ENCODE measurements around the gene DENND6B.
"Not testable (repeated sequence)": the region's sequence is repeated elsewhere in the genome, so short reads cannot be mapped to it uniquely, and the experiment has no call there.

The DENND6B gene

GRCh38 chr22:50337262-50338041 lies 10.6 kb upstream of the DENND6B start:
- no peak overlapping the region for H3K9ac ChIP-seq (ENCODE audit: low read length)
- no peak overlapping the region for H3K56ac ChIP-seq (ENCODE audit: low read length)
- peak overlapping the region; percentile 66 for H3K23ac ChIP-seq (ENCODE audit: low read length)
- H2BK120ac ChIP-seq (ENCODE audit: low read depth, low read length): no peak overlapping the region
- no peak overlapping the region for H3K18ac ChIP-seq (ENCODE audit: low read length)
- H3K4me2 ChIP-seq (ENCODE audit: low read length): no peak overlapping the region
- no peak overlapping the region for H3K4me3 ChIP-seq (ENCODE audit: low read length)
- H3K4me1 ChIP-seq (ENCODE audit: control insufficient read depth, low read depth, low read length): no peaks in the 10 kb centered on the region
- no peak overlapping the region for H2BK15ac ChIP-seq (replicated peaks; ENCODE audit: low read depth)
- H2AK5ac ChIP-seq (ENCODE audit: low read length): no peak overlapping the region
- no peaks in the 10 kb centered on the region for H3K36me3 ChIP-seq (ENCODE audit: control insufficient read depth, insufficient read depth, low read length)
- H3K27me3 ChIP-seq (ENCODE audit: insufficient read depth, low read length, poor library complexity): no peaks in the 10 kb centered on the region
- H2BK5ac ChIP-seq (ENCODE audit: low read length): no peak overlapping the region
- H3K4ac ChIP-seq (ENCODE audit: low read depth, low read length): no peak overlapping the region
- no peak overlapping the region for H3K27ac ChIP-seq (ENCODE audit: low read depth, low read length)
- 99% methylated on average over 9 of the region's 13 CpGs for WGBS (ENCODE audit: extremely low coverage, insufficient coverage, low lambda C conversion rate)
- H4K5ac ChIP-seq (ENCODE audit: low read length): no peak overlapping the region
- no peaks in the 10 kb centered on the region for H3K79me1 ChIP-seq (ENCODE audit: low read length)
- no peak for DNase-seq
- no peak overlapping the region for H4K8ac ChIP-seq (ENCODE audit: low read depth, low read length)
- no peaks in the 10 kb centered on the region for H3K79me2 ChIP-seq (ENCODE audit: control insufficient read depth, insufficient read depth, low read length)

- H3K79me2 ChIP-seq (ENCODE audit: control insufficient read depth, insufficient read depth, low read length); H2AK5ac ChIP-seq (ENCODE audit: low read length); H3K27me3 ChIP-seq (ENCODE audit: insufficient read depth, low read length, poor library complexity); H4K5ac ChIP-seq (ENCODE audit: low read length); H3K79me1 ChIP-seq (ENCODE audit: low read length); H3K56ac ChIP-seq (ENCODE audit: low read length); H2BK120ac ChIP-seq (ENCODE audit: low read depth, low read length); H3K9ac ChIP-seq (ENCODE audit: low read length); H3K4ac ChIP-seq (ENCODE audit: low read depth, low read length); H3K4me3 ChIP-seq (ENCODE audit: low read length); DNase-seq; H2BK15ac ChIP-seq (replicated peaks; ENCODE audit: low read depth); H3K4me1 ChIP-seq (ENCODE audit: control insufficient read depth, low read depth, low read length); H3K36me3 ChIP-seq (ENCODE audit: control insufficient read depth, insufficient read depth, low read length); H2BK5ac ChIP-seq (ENCODE audit: low read length); H3K27ac ChIP-seq (ENCODE audit: low read depth, low read length); H3K18ac ChIP-seq (ENCODE audit: low read length); H3K4me2 ChIP-seq (ENCODE audit: low read length); H3K23ac ChIP-seq (ENCODE audit: low read length); H4K8ac ChIP-seq (ENCODE audit: low read depth, low read length): not testable (repeated sequence)
- no CpG with 5 or more reads among the region's 5 CpGs for WGBS (ENCODE audit: extremely low coverage, insufficient coverage, low lambda C conversion rate)
Measured at GRCh38 chr22:50334433-50334832, 7.6 kb upstream of the DENND6B start.

- peaks cover 1% of the 10 kb centered on the region for H3K4me1 ChIP-seq (ENCODE audit: control insufficient read depth, low read depth, low read length)
- H3K36me3 ChIP-seq (ENCODE audit: control insufficient read depth, insufficient read depth, low read length): no peaks in the 10 kb centered on the region
- WGBS (ENCODE audit: extremely low coverage, insufficient coverage, low lambda C conversion rate): no CpG with 5 or more reads among the region's 6 CpGs
- H2AK5ac ChIP-seq (ENCODE audit: low read length): no peak overlapping the region
- no peaks in the 10 kb centered on the region for H3K79me2 ChIP-seq (ENCODE audit: control insufficient read depth, insufficient read depth, low read length)
- H3K56ac ChIP-seq (ENCODE audit: low read length): no peak overlapping the region
- no peak overlapping the region for H3K4me2 ChIP-seq (ENCODE audit: low read length)
- no peak overlapping the region for H3K4me3 ChIP-seq (ENCODE audit: low read length)
- H2BK5ac ChIP-seq (ENCODE audit: low read length): no peak overlapping the region
- no peak overlapping the region for H4K5ac ChIP-seq (ENCODE audit: low read length)
- H3K27ac ChIP-seq (ENCODE audit: low read depth, low read length): no peak overlapping the region
- no peak overlapping the region for H3K4ac ChIP-seq (ENCODE audit: low read depth, low read length)
- H3K27me3 ChIP-seq (ENCODE audit: insufficient read depth, low read length, poor library complexity): no peaks in the 10 kb centered on the region
- DNase-seq: no peak
- no peak overlapping the region for H3K23ac ChIP-seq (ENCODE audit: low read length)
- no peak overlapping the region for H2BK15ac ChIP-seq (replicated peaks; ENCODE audit: low read depth)
- no peak overlapping the region for H3K9ac ChIP-seq (ENCODE audit: low read length)
- no peak overlapping the region for H4K8ac ChIP-seq (ENCODE audit: low read depth, low read length)
- no peaks in the 10 kb centered on the region for H3K79me1 ChIP-seq (ENCODE audit: low read length)
- no peak overlapping the region for H3K18ac ChIP-seq (ENCODE audit: low read length)
- no peak overlapping the region for H2BK120ac ChIP-seq (ENCODE audit: low read depth, low read length)
Measured at GRCh38 chr22:50329236-50329635, 2.4 kb upstream of the DENND6B start.

GRCh38 chr22:50327711-50328019 lies 853 bp upstream of the DENND6B start:
- Histone ChIP-seq H3K79me1 (ENCODE audit: low read length) (no peaks in the 10 kb centered on the region), H3K79me2 (ENCODE audit: control insufficient read depth, insufficient read depth, low read length) (no peaks in the 10 kb centered on the region), H3K4me2 (ENCODE audit: low read length) (peak overlapping the region; percentile 75), H3K56ac (ENCODE audit: low read length) (peak overlapping the region; percentile 96), H3K27me3 (ENCODE audit: insufficient read depth, low read length, poor library complexity) (no peaks in the 10 kb centered on the region), H3K27ac (ENCODE audit: low read depth, low read length) (no peak overlapping the region), H2BK120ac (ENCODE audit: low read depth, low read length) (no peak overlapping the region), H4K8ac (ENCODE audit: low read depth, low read length) (peak overlapping the region; percentile 5), H2BK15ac (replicated peaks; ENCODE audit: low read depth) (no peak overlapping the region), H3K4me1 (ENCODE audit: control insufficient read depth, low read depth, low read length) (peaks cover 1% of the 10 kb centered on the region), H3K4me3 (ENCODE audit: low read length) (peak overlapping the region; percentile 46), H3K36me3 (ENCODE audit: control insufficient read depth, insufficient read depth, low read length) (no peaks in the 10 kb centered on the region), H3K9ac (ENCODE audit: low read length) (peak overlapping the region; percentile 94), H4K5ac (ENCODE audit: low read length) (no peak overlapping the region), H3K18ac (ENCODE audit: low read length) (no peak overlapping the region), H3K4ac (ENCODE audit: low read depth, low read length) (peak overlapping the region; percentile 90), H3K23ac (ENCODE audit: low read length) (no peak overlapping the region), H2AK5ac (ENCODE audit: low read length) (no peak overlapping the region), H2BK5ac (ENCODE audit: low read length) (no peak overlapping the region)
- WGBS (ENCODE audit: extremely low coverage, insufficient coverage, low lambda C conversion rate): no CpG with 5 or more reads among the region's 22 CpGs
- DNase-seq: no peak

- DNase-seq: no peak
- H2BK15ac ChIP-seq (replicated peaks; ENCODE audit: low read depth): no peak overlapping the region
- H3K27ac ChIP-seq (ENCODE audit: low read depth, low read length): no peak overlapping the region
- no peak overlapping the region for H3K23ac ChIP-seq (ENCODE audit: low read length)
- H4K5ac ChIP-seq (ENCODE audit: low read length): no peak overlapping the region
- peak overlapping the region; percentile 46 for H3K4me2 ChIP-seq (ENCODE audit: low read length)
- H4K8ac ChIP-seq (ENCODE audit: low read depth, low read length): no peak overlapping the region
- no peak overlapping the region for H2BK120ac ChIP-seq (ENCODE audit: low read depth, low read length)
- no peaks in the 10 kb centered on the region for H3K79me2 ChIP-seq (ENCODE audit: control insufficient read depth, insufficient read depth, low read length)
- peak overlapping the region; percentile 47 for H3K18ac ChIP-seq (ENCODE audit: low read length)
- peak overlapping the region; percentile 92 for H3K56ac ChIP-seq (ENCODE audit: low read length)
- H3K4me3 ChIP-seq (ENCODE audit: low read length): peak overlapping the region; percentile 62
- no CpG with 5 or more reads among the region's 56 CpGs for WGBS (ENCODE audit: extremely low coverage, insufficient coverage, low lambda C conversion rate)
- H3K36me3 ChIP-seq (ENCODE audit: control insufficient read depth, insufficient read depth, low read length): no peaks in the 10 kb centered on the region
- peak overlapping the region; percentile 80 for H3K9ac ChIP-seq (ENCODE audit: low read length)
- H2BK5ac ChIP-seq (ENCODE audit: low read length): no peak overlapping the region
- H3K79me1 ChIP-seq (ENCODE audit: low read length): no peaks in the 10 kb centered on the region
- H3K27me3 ChIP-seq (ENCODE audit: insufficient read depth, low read length, poor library complexity): no peaks in the 10 kb centered on the region
- no peak overlapping the region for H3K4ac ChIP-seq (ENCODE audit: low read depth, low read length)
- no peak overlapping the region for H2AK5ac ChIP-seq (ENCODE audit: low read length)
- peaks cover 1% of the 10 kb centered on the region for H3K4me1 ChIP-seq (ENCODE audit: control insufficient read depth, low read depth, low read length)
Measured at GRCh38 chr22:50326225-50326955, 422 bp downstream of the DENND6B start.
